ENCODE data around the gene BGN.

Gene BGN

GRCh38 chrX:153519569-153520286 lies 24.9 kb downstream of the BGN start:
- DNase-seq (ENCODE audit: low read depth), result no peak
- TF ChIP-seq CTCF (IDR thresholded peaks at IDR 0.05; ENCODE audit: low read depth, low read length, missing control alignments), result no peak
- no peak overlapping the region for H3K4me3 ChIP-seq (ENCODE audit: low read depth, low read length)
- in situ Hi-C loops (cut with HindIII; ENCODE audit: low sequenced_read_pairs), result no loop called here

GRCh38 chrX:153520287-153520917 lies 25.6 kb downstream of the BGN start:
- no peak overlapping the region for H3K4me3 ChIP-seq (ENCODE audit: low read depth, low read length)
- no peak for DNase-seq (ENCODE audit: low read depth)
- in situ Hi-C loops (cut with HindIII; ENCODE audit: low sequenced_read_pairs), result no loop called here
- TF ChIP-seq CTCF (IDR thresholded peaks at IDR 0.05; ENCODE audit: low read depth, low read length, missing control alignments), result no peak

GRCh38 chrX:153521034-153521433 lies 26.3 kb downstream of the BGN start:
- in situ Hi-C loops (cut with HindIII; ENCODE audit: low sequenced_read_pairs), result no loop called here
- TF ChIP-seq CTCF (IDR thresholded peaks at IDR 0.05; ENCODE audit: low read depth, low read length, missing control alignments), result no peak
- no peak for DNase-seq (ENCODE audit: low read depth)

GRCh38 chrX:153522259-153522658 lies 27.5 kb downstream of the BGN start:
- DNase-seq (ENCODE audit: low read depth), result no peak
- H3K4me3 ChIP-seq (ENCODE audit: low read depth, low read length), result no peak overlapping the region
- in situ Hi-C loops (cut with HindIII; ENCODE audit: low sequenced_read_pairs), result no loop called here
- no peak for TF ChIP-seq CTCF (IDR thresholded peaks at IDR 0.05; ENCODE audit: low read depth, low read length, missing control alignments)

More at GRCh38 chrX:153521034-153521433, 26.3 kb downstream of the BGN start:
- H3K4me3 ChIP-seq (ENCODE audit: low read depth, low read length), result no peak overlapping the region

- TF ChIP-seq CTCF (IDR thresholded peaks at IDR 0.05; ENCODE audit: low read depth, low read length, missing control alignments), result no peak
- no peak for DNase-seq (ENCODE audit: low read depth)
These were observed 28.5 kb downstream of the BGN start for GRCh38 chrX:153523269-153523668.

GRCh38 chrX:153524234-153524633 lies 29.5 kb downstream of the BGN start:
- no peak for TF ChIP-seq CTCF (IDR thresholded peaks at IDR 0.05; ENCODE audit: low read depth, low read length, missing control alignments)
- DNase-seq (ENCODE audit: low read depth), result no peak
- no peak overlapping the region for H3K4me3 ChIP-seq (ENCODE audit: low read depth, low read length)
- in situ Hi-C loops (cut with HindIII; ENCODE audit: low sequenced_read_pairs), result no loop called here

More at GRCh38 chrX:153523269-153523668, 28.5 kb downstream of the BGN start:
- no peak overlapping the region for H3K4me3 ChIP-seq (ENCODE audit: low read depth, low read length)
- in situ Hi-C loops (cut with HindIII; ENCODE audit: low sequenced_read_pairs), result no loop called here

Measured in astrocyte of the cerebellum (primary cell).